ENCODE data around the gene ITPR2. TPM values are rescaled to one million over a fixed set of nuclear protein-coding genes. Genes with fewer than 3 reads are reported as not detected.

ITPR2 gene
- total and polyA plus RNA-seq, 4 donors, result 11.7 to 93.3 (median 35.4) TPM

- no peaks in the 10 kb centered on the region for H3K36me3 ChIP-seq (ENCODE audit: control insufficient read depth in 4 of 4, insufficient read depth in 3 of 4, low read depth in 1 of 4, low read length in 3 of 4)
- no peak overlapping the region for H3K27ac ChIP-seq (ENCODE audit: low read depth in 1 of 2, low read length in 2 of 2)
- no peak overlapping the region for H3K4me3 ChIP-seq (ENCODE audit: low read depth in 1 of 3, low read length in 3 of 3)
- 85% methylated on average over 6 of the region's 6 CpGs for WGBS
- TF ChIP-seq TAF1 (conservative IDR thresholded peaks at IDR 0.05) (no peak), MAX (IDR thresholded peaks at IDR 0.05) (no peak), FOXA1 (IDR thresholded peaks at IDR 0.05) (no peak), ATF3 (IDR thresholded peaks at IDR 0.05) (no peak), JUND (IDR thresholded peaks at IDR 0.05) (no peak), EGR1 (IDR thresholded peaks at IDR 0.05; ENCODE audit: low read depth in 2 of 2) (no peak), YY1 (IDR thresholded peaks at IDR 0.05) (no peak), HNF4A (conservative IDR thresholded peaks at IDR 0.05) (no peak), GABPA (IDR thresholded peaks at IDR 0.05 in 1 of 2, conservative IDR thresholded peaks at IDR 0.05 in 1 of 2) (no peak), FOXA2 (IDR thresholded peaks at IDR 0.05) (no peak), ZBTB33 (IDR thresholded peaks at IDR 0.05) (no peak), NR2F2 (IDR thresholded peaks at IDR 0.05) (no peak), RXRA (IDR thresholded peaks at IDR 0.05) (no peak), CTCF (IDR thresholded peaks at IDR 0.05; ENCODE audit: low read depth, low read length, missing input control) (no peak), SP1 (IDR thresholded peaks at IDR 0.05) (no peak), HNF4G (IDR thresholded peaks at IDR 0.05) (no peak), RAD21 (IDR thresholded peaks at IDR 0.05) (no peak)
- DNase-seq (ENCODE audit: low spot score), result no peak
- H3K9me3 ChIP-seq (ENCODE audit: control insufficient read depth in 4 of 4, low read length in 3 of 4), result no peaks in the 10 kb centered on the region
- H3K9ac ChIP-seq (ENCODE audit: low read depth in 1 of 2, low read length in 2 of 2), result no peak overlapping the region
- H3K4me1 ChIP-seq (ENCODE audit: control insufficient read depth in 4 of 4, insufficient read depth in 4 of 4, low read length in 3 of 4), result peaks cover 4 to 10% (median 7%) of the 10 kb centered on the region in 4 donors
- no peaks in the 10 kb centered on the region for H3K27me3 ChIP-seq (ENCODE audit: control insufficient read depth in 4 of 4, insufficient read depth in 4 of 4, low read length in 3 of 4)
Measured at GRCh38 chr12:26848156-26848825, 15.3 kb upstream of the ITPR2 start.

GRCh38 chr12:26847431-26847830 lies 14.4 kb upstream of the ITPR2 start:
- 96% methylated on average over 5 of the region's 5 CpGs for WGBS
- TF ChIP-seq REST (IDR thresholded peaks at IDR 0.05) (no peak), CTCF (IDR thresholded peaks at IDR 0.05; ENCODE audit: low read depth, low read length, missing input control) (no peak), TAF1 (conservative IDR thresholded peaks at IDR 0.05) (no peak), RXRA (IDR thresholded peaks at IDR 0.05) (no peak), HNF4A (conservative IDR thresholded peaks at IDR 0.05) (no peak), FOXA1 (IDR thresholded peaks at IDR 0.05) (no peak), NR2F2 (IDR thresholded peaks at IDR 0.05) (no peak), ZBTB33 (IDR thresholded peaks at IDR 0.05) (no peak), GABPA (IDR thresholded peaks at IDR 0.05 in 1 of 2, conservative IDR thresholded peaks at IDR 0.05 in 1 of 2) (no peak), JUND (IDR thresholded peaks at IDR 0.05) (no peak), SP1 (IDR thresholded peaks at IDR 0.05) (no peak), HNF4G (IDR thresholded peaks at IDR 0.05) (no peak), FOXA2 (IDR thresholded peaks at IDR 0.05) (no peak)
- no peaks in the 10 kb centered on the region for H3K9me3 ChIP-seq (ENCODE audit: control insufficient read depth in 4 of 4, low read length in 3 of 4)
- no peaks in the 10 kb centered on the region for H3K27me3 ChIP-seq (ENCODE audit: control insufficient read depth in 4 of 4, insufficient read depth in 4 of 4, low read length in 3 of 4)
- H3K9ac ChIP-seq (ENCODE audit: low read depth in 1 of 2, low read length in 2 of 2), result no peak overlapping the region
- H3K27ac ChIP-seq (ENCODE audit: low read depth in 1 of 2, low read length in 2 of 2), result no peak overlapping the region
- H3K36me3 ChIP-seq (ENCODE audit: control insufficient read depth in 4 of 4, insufficient read depth in 3 of 4, low read depth in 1 of 4, low read length in 3 of 4), result no peaks in the 10 kb centered on the region
- no peak overlapping the region for H3K4me3 ChIP-seq (ENCODE audit: low read depth in 1 of 3, low read length in 3 of 3)
- DNase-seq (ENCODE audit: low spot score), result no peak
- H3K4me1 ChIP-seq (ENCODE audit: control insufficient read depth in 4 of 4, insufficient read depth in 4 of 4, low read length in 3 of 4), result peaks cover 3 to 9% (median 7%) of the 10 kb centered on the region in 4 donors
